DMS79 treated with DMSO at 0.1 percent for 48 hours (cell line): ENCODE data around the gene OR4B1.

Source experiments
- DNase-seq: peaks from one replicate; lab custom pipeline; 2025; lab: John Stamatoyannopoulos, UW

The OR4B1 gene

GRCh38 chr11:48261600-48261999, 45.0 kb downstream of the OR4B1 start:
- DNase-seq = no peak

DNA sequence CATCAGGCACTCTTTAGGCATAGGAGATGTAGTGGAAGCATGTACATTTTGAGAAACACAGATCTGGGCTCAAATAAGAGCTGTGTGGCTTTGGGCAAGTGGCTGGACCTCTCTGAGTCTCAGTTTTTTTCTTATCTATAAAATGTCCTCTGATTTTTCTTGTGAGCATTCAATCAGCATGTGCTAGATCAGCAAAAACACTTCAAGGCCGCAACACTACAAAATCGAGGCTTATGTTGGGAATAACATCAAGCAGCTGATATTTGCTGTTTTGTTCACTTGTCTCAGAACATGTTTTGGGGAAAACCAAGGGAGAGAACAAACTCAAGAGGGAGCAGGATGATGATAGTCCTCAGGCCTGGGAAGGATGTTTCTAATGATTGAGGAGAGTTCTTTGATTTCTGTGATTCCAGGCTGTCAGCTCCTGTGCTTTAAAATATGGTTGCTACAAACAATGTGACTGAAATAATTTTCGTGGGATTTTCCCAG, 46.9 kb downstream of the OR4B1 start, which contains the start of gene OR4X1:
OR4X1 (plus strand) TSS at position 439 of the 489 bp plus-strand sequence; CDS start at position 439, 0 bp downstream.
- DNase-seq = no peak
